Measurements from ENCODE around the gene HTRA2. TPM values are rescaled to one million over a fixed set of nuclear protein-coding genes. Genes with fewer than 3 reads are reported as not detected.

The HTRA2 gene
- total RNA-seq, 1 experiment from 2014 or later: 70.3 TPM

- DNase-seq (ENCODE audit: low read depth): no peak
Measured at GRCh38 chr2:74499940-74500577, 29.7 kb upstream of the HTRA2 start.

GRCh38 chr2:74500578-74500946 is 29.2 kb upstream of the HTRA2 start:
- no peak for DNase-seq (ENCODE audit: low read depth)

GRCh38 chr2:74501335-74502071 is 28.2 kb upstream of the HTRA2 start:
- DNase-seq (ENCODE audit: low read depth): no peak

GRCh38 chr2:74502147-74502719 is 27.5 kb upstream of the HTRA2 start:
- peak; percentile 27 for DNase-seq (ENCODE audit: low read depth)

- peak; percentile 88 for DNase-seq (ENCODE audit: low read depth)
Measured at GRCh38 chr2:74502720-74503505, 26.8 kb upstream of the HTRA2 start.

GRCh38 chr2:74503506-74504475 is 25.9 kb upstream of the HTRA2 start:
- peak; percentile 59 for DNase-seq (ENCODE audit: low read depth)

GRCh38 chr2:74504591-74504990 is 25.1 kb upstream of the HTRA2 start:
- DNase-seq (ENCODE audit: low read depth): no peak

- DNase-seq (ENCODE audit: low read depth): no peak
Measured at GRCh38 chr2:74505448-74506246, 24.1 kb upstream of the HTRA2 start.

- DNase-seq (ENCODE audit: low read depth): peak; percentile 97
Measured at GRCh38 chr2:74507145-74507925, 22.4 kb upstream of the HTRA2 start, which contains the start of gene PCGF1. TSS of gene PCGF1 (minus strand) at chr2:74507695. CDS start at chr2:74507668, 27 bp downstream.

GRCh38 chr2:74507926-74508520 is 21.7 kb upstream of the HTRA2 start:
- DNase-seq (ENCODE audit: low read depth): peak; percentile 80

- DNase-seq (ENCODE audit: low read depth): no peak
Measured at GRCh38 chr2:74510272-74510671, 19.5 kb upstream of the HTRA2 start.

- DNase-seq (ENCODE audit: low read depth): no peak
Measured at GRCh38 chr2:74511104-74511989, 18.4 kb upstream of the HTRA2 start.

GRCh38 chr2:74512744-74513604 is 16.8 kb upstream of the HTRA2 start:
- DNase-seq (ENCODE audit: low read depth): no peak

- DNase-seq (ENCODE audit: low read depth): no peak
Measured at GRCh38 chr2:74513605-74514367, 15.9 kb upstream of the HTRA2 start.

GRCh38 chr2:74514368-74515270 is 15.1 kb upstream of the HTRA2 start, which contains the start of gene TLX2:
TSS of gene TLX2 (plus strand) at chr2:74514450. CDS start at chr2:74514807, 357 bp downstream.
- DNase-seq (ENCODE audit: low read depth): peak; percentile 65
